Muscle of arm (tissue), 12 donors: ENCODE data around the gene SQSTM1. TPM values are rescaled to one million over a fixed set of nuclear protein-coding genes. Genes with fewer than 3 reads are reported as not detected.

Experiments
- DNase-seq: peaks from one replicate; pipeline ENCODE4 v3.0.0-alpha.2; 2013
- polyA plus RNA-seq, 12 donors: library from polyadenylated mRNA; unstranded; fragments of 120-200 nt; gene quantifications; one replicate each; pipeline ENCODE4 v1.2.1, GENCODE V29; 2013; ENCODE audit not compliant: insufficient read length in 12 of 12

Gene SQSTM1
- polyA plus RNA-seq, 12 donors = 48.6 to 74.6 (median 57.9) TPM; not detected in 1

- DNase-seq = no peak
Measured at GRCh38 chr5:179840321-179840720, 19.6 kb downstream of the SQSTM1 start.

- DNase-seq = no peak
Measured at GRCh38 chr5:179840766-179841165, 20.1 kb downstream of the SQSTM1 start.

DNA sequence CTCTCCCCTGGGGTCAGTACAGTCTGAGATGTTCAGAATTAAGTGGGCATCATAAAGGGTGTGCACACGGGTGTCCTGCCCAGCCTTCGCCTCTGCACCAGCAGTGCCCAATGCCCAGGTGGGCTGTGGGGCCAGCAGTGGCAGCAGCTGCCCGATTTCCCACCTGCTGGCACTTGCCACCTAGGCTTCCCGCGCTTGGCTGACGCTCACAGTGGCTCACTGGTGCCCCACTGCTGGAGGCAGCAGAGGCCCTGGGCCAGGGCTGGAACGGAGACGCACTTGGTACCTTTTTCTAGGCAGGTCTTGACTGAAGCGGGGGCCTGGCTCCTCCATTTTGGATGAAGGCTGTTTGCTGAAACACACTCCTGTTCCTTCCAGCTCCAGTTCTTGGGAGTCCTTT lies 20.9 kb downstream of the SQSTM1 start:
- DNase-seq = no peak

GRCh38 chr5:179852993-179853547 lies 32.4 kb downstream of the SQSTM1 start:
- DNase-seq = no peak

DNA sequence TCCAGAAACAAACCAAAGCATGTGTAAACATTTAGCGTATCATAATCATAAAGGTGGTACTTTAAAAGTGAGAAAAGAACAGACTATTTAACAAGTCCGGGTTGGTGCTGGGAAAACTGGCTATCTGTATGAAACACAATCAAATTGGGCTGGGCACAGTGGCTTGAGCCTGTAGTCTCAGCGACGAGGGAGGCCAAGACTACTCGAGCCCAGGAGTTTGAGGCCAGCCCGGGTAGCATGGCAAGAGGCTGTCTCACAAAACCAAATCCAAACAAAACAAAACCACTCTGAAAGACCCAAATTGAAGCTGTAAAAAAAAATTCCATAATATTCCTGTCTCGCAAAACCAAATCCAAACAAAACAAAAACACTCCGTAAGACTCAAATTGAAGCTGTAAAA lies 33.7 kb downstream of the SQSTM1 start:
- no peak for DNase-seq

DNA sequence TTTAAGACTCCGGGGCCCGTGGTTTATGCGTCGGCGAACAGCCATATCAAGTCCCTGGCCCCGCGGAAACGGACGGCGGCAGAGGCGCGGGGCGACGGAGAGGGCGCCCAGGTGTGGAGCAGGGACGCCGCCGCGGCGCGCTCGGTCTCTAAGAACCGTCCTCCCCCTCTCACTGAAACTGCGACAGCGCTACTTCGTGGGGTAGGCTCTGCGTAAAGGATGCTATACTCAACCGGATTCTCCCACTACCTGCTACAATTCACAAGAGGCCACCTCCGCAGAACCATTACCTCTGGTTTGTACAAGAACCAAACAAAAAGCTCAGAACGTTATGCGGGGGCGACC lies 37.5 kb downstream of the SQSTM1 start:
- DNase-seq = no peak

- peak; percentile 96 for DNase-seq
Measured at GRCh38 chr5:179858586-179859427, 38.1 kb downstream of the SQSTM1 start, which contains the start of gene MRNIP. TSS of gene MRNIP (minus strand) at chr5:179858817. CDS start at chr5:179858796, 21 bp downstream.

- no peak for DNase-seq
Measured at GRCh38 chr5:179860301-179860700, 39.6 kb downstream of the SQSTM1 start.

GRCh38 chr5:179862296-179862695 lies 41.6 kb downstream of the SQSTM1 start:
- no peak for DNase-seq

GRCh38 chr5:179862891-179863290 lies 42.2 kb downstream of the SQSTM1 start:
- DNase-seq = no peak

GRCh38 chr5:179863449-179864085 lies 42.9 kb downstream of the SQSTM1 start:
- no peak for DNase-seq

GRCh38 chr5:179864686-179865085 lies 44.0 kb downstream of the SQSTM1 start:
- no peak for DNase-seq

GRCh38 chr5:179865491-179866240 lies 45.0 kb downstream of the SQSTM1 start:
- DNase-seq = no peak

DNA sequence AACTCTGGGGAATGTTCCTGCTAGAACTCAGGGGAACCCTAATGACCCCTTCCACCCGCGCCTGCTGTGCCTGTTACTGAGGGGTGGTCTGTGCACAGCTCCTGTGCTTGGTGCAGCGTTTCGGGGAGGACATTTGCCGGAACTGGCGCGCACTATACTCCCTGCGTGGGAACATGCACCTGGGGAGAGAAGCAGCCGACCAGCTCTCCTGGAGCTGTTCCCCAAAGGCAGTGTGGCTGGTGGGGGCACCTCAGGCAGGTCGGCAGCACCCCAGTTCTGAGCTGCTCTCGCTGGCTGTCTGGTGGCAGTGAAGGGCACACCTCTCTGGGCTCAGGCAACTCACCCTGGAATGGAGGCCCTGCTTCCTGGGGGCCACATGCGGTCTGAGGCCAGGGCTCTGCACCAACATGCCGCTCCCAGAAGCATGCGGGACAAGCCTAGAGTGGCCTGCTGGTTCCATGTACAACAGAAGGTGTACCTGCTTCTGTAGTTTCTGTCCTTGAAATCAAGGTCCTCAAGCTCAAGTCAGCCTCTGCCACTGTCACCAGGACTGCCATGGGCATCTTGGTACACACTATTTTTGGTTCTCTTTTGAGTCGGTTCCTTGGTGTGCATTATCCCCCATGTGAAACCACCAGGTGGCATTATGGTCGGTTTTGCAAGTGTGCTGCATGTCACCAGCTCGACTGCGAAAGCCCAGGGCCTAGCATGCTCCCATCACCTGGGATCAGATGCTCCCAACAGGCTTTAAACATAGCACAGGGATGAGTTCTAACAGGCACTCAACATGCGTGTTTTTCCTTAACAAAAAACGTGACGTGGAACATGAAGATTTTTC lies 45.8 kb downstream of the SQSTM1 start:
- DNase-seq = no peak

- no peak for DNase-seq
Measured at GRCh38 chr5:179867079-179867465, 46.4 kb downstream of the SQSTM1 start.

DNA sequence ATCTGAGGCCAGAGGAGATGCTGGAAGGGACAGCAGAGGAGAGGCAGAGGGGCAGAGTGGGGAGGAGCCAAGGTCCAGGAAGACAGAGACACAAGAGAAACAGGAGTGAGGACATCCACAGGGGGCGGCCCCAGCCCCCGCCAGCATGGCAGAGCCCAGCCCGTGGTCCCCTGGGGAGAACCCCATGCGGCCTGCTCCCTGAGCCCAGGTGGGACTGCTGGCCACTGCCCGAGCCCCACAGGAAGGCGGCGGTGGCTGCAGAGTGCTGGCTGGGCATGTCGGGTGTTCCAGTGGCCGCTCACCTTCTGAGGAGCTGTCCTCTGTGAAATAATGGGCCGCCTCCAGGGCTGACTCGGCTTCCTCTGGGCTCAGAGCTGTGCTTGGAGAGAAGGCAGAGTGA lies 46.8 kb downstream of the SQSTM1 start:
- no peak for DNase-seq

DNA sequence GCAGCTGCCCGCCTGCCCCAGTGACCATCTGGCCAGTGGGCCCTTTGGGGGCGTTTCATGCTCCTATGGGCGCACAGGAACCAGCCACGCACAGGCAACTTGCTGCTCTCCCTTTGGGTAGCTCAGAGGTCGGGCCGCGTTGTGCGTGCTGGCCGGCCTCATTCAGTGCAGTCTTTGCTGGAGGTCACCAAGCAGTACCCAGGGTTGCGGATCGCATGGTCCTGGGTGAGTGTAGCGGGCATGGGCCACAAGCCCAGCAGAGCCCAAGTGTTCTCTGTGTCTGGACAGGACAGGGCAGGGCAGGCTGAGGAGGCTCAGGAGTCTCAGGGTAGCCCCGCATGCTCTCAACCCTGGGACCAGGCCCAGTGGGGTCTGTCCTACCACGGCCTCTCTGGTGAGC lies 47.8 kb downstream of the SQSTM1 start:
- no peak for DNase-seq

DNA sequence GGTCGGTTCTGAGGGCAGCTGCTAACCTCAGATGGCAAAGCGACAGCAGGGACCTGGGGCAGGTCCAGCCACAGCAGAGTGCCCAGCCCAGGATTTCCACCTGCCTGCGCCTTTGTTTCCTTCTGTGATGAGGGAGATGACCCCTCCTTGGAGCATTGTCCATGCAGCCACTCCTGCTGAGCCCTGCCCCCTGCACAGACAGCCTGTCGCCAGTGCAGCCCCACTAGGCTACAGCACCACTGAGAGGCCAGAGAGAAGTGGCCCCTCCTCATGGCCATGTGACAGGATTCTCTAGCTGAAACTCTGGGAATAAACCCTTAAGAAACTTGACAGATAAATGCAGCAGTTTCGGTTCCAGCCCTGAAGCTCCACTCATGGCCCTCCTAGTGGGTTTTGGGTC lies 48.4 kb downstream of the SQSTM1 start:
- DNase-seq = no peak

DNA sequence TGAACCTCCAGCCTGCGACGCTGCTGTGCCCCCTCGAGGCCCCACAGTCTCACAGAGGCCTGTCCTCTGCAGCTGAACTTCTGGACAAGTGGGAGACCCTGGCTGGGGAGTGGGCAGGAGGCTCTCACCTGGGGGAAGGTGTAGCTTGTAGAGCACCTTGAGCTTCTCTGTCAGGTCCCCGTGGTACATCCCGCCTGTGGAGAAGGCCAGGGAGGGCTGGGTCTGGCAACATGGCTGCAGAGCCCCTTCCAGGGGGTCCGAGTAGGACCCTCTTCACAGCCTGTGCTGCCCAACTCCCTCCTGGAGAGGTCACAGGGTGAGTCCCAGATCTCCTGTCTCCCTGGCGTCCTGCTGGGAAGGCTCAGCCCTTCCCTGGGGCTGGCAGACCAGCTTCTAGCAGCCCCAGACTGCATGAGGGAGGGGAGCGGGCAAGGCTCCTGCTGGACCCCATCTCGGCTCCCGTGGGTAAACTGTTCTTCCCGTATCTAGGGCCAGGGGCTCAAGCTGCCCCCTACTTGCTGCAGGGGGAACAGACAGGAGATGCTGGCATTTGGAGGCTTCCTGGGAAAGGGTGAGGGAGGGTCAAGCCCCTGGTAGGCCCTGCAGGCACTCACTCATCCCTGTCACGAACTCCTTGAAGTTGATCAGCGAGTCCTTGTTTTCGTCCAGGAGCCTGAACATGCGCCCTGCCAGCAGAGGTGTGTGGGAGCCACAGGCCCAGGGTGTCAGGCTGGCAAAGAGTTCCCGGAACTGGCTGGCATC lies 49.1 kb downstream of the SQSTM1 start:
- DNase-seq = no peak

GRCh38 chr5:179870403-179870903 lies 49.7 kb downstream of the SQSTM1 start:
- DNase-seq = peak; percentile 24
